ENCODE data around the gene OPCML. TPM values are rescaled to one million over a fixed set of nuclear protein-coding genes. Genes with fewer than 3 reads are reported as not detected.

Gene OPCML
- total RNA-seq, 1 donor from 2014 or later, result 1.7 TPM

GRCh38 chr11:132755934-132756333 lies 776.4 kb downstream of the OPCML start:
- H3K4me1 Mint-ChIP-seq (ENCODE audit: low read depth), result no peaks in the 10 kb centered on the region
- DNase-seq (ENCODE audit: low spot score, unreplicated experiment), result no peak
- peaks cover 6% of the 10 kb centered on the region for H3K27me3 Mint-ChIP-seq
- peaks cover 13% of the 10 kb centered on the region for H3K9me3 Mint-ChIP-seq (ENCODE audit: low read depth)
- H3K4me3 Mint-ChIP-seq (ENCODE audit: low read depth), result no peak overlapping the region
- no peak for TF ChIP-seq CTCF (IDR thresholded peaks at IDR 0.05; ENCODE audit: unreplicated experiment)
- no peaks in the 10 kb centered on the region for H3K36me3 Mint-ChIP-seq (ENCODE audit: insufficient read depth)
- no peak overlapping the region for H3K27ac Mint-ChIP-seq

GRCh38 chr11:132751516-132752250 lies 780.6 kb downstream of the OPCML start:
- Mint-ChIP-seq H3K4me1 (ENCODE audit: low read depth) (no peaks in the 10 kb centered on the region), H3K27ac (no peak overlapping the region), H3K27me3 (peaks cover 23% of the 10 kb centered on the region), H3K4me3 (ENCODE audit: low read depth) (no peak overlapping the region), H3K9me3 (ENCODE audit: low read depth) (no peaks in the 10 kb centered on the region), H3K36me3 (ENCODE audit: insufficient read depth) (no peaks in the 10 kb centered on the region)
- DNase-seq (ENCODE audit: low spot score, unreplicated experiment), result no peak
- TF ChIP-seq CTCF (IDR thresholded peaks at IDR 0.05; ENCODE audit: unreplicated experiment), result no peak

GRCh38 chr11:132746305-132746704 lies 786.0 kb downstream of the OPCML start:
- no peak overlapping the region for H3K4me3 Mint-ChIP-seq (ENCODE audit: low read depth)
- H3K36me3 Mint-ChIP-seq (ENCODE audit: insufficient read depth), result no peaks in the 10 kb centered on the region
- H3K27ac Mint-ChIP-seq, result no peak overlapping the region
- no peaks in the 10 kb centered on the region for H3K4me1 Mint-ChIP-seq (ENCODE audit: low read depth)
- no peak for TF ChIP-seq CTCF (IDR thresholded peaks at IDR 0.05; ENCODE audit: unreplicated experiment)
- peaks cover 32% of the 10 kb centered on the region for H3K27me3 Mint-ChIP-seq
- peaks cover 3% of the 10 kb centered on the region for H3K9me3 Mint-ChIP-seq (ENCODE audit: low read depth)
- no peak for DNase-seq (ENCODE audit: low spot score, unreplicated experiment)

- H3K4me3 Mint-ChIP-seq (ENCODE audit: low read depth), result no peak overlapping the region
- no peak for DNase-seq (ENCODE audit: low spot score, unreplicated experiment)
- H3K9me3 Mint-ChIP-seq (ENCODE audit: low read depth), result peaks cover 3% of the 10 kb centered on the region
- no peak overlapping the region for H3K27ac Mint-ChIP-seq
- H3K36me3 Mint-ChIP-seq (ENCODE audit: insufficient read depth), result no peaks in the 10 kb centered on the region
- peaks cover 28% of the 10 kb centered on the region for H3K27me3 Mint-ChIP-seq
- TF ChIP-seq CTCF (IDR thresholded peaks at IDR 0.05; ENCODE audit: unreplicated experiment), result no peak
- no peaks in the 10 kb centered on the region for H3K4me1 Mint-ChIP-seq (ENCODE audit: low read depth)
Observed at GRCh38 chr11:132745306-132745705, 787.0 kb downstream of the OPCML start.

GRCh38 chr11:132744771-132745170 lies 787.5 kb downstream of the OPCML start:
- no peaks in the 10 kb centered on the region for H3K36me3 Mint-ChIP-seq (ENCODE audit: insufficient read depth)

More at GRCh38 chr11:132744771-132745170, 787.5 kb downstream of the OPCML start:
- TF ChIP-seq CTCF (IDR thresholded peaks at IDR 0.05; ENCODE audit: unreplicated experiment), result no peak
- H3K4me3 Mint-ChIP-seq (ENCODE audit: low read depth), result no peak overlapping the region
- DNase-seq (ENCODE audit: low spot score, unreplicated experiment), result no peak
- no peaks in the 10 kb centered on the region for H3K4me1 Mint-ChIP-seq (ENCODE audit: low read depth)
- H3K27ac Mint-ChIP-seq, result no peak overlapping the region
- H3K9me3 Mint-ChIP-seq (ENCODE audit: low read depth), result peaks cover 3% of the 10 kb centered on the region
- peaks cover 28% of the 10 kb centered on the region for H3K27me3 Mint-ChIP-seq
